CD4-positive, alpha-beta T cell treated with Interleukin-6 for 4 hours (primary cell): ENCODE results near the gene GSG1L2.

ENCODE experiments used
- DNase-seq: peaks from one replicate; pipeline ENCODE4 v3.0.0-alpha.2; 2020; ENCODE audit warnings: mixed read lengths

The GSG1L2 gene

DNA sequence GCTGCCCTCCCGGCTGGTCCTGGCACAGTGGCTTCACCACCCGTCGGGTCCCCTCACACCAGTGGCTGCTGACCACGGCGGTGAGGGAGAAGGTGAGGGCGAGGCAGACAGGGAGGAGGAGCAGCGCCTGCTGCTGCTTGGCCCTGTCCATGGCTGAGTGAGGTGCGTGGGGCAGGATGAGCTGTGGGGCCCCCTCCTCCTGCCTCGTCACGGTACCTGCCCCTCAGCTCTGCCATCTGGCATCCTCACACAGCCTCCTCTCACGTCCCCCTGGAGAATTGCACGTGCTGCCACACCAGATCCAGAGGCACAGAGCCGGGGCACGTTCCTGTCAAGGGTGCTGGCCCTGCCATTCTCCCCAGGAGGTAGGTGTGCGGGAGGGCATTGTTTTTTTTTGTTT, at the start of gene GSG1L2:
Gene GSG1L2 (minus strand): TSS at position 159 of the 400 bp plus-strand sequence. CDS start 8 bp downstream, at position 151.
- DNase-seq: no peak

DNA sequence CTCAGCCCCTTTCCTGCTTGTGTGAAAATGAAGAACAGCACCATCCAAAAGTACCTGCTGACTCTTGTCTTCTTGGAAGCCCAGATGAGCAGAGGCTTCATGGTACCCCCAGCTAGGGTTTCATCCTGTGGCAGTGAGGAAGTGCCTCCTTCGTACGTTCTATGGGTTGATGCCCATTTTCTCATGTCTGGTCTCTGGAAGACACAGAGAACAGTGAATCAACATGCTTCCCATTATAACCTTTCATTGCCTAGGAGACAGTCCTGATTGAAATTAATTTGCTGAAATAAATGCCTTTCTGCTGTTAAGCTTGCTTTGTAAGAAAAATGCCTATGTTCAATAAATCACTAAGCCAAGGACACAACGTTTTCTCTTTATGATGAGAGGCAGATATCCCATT, 46.7 kb upstream of the GSG1L2 start:
- DNase-seq: no peak

GRCh38 chr17:9865586-9865985, 43.7 kb upstream of the GSG1L2 start:
- DNase-seq: no peak

DNA sequence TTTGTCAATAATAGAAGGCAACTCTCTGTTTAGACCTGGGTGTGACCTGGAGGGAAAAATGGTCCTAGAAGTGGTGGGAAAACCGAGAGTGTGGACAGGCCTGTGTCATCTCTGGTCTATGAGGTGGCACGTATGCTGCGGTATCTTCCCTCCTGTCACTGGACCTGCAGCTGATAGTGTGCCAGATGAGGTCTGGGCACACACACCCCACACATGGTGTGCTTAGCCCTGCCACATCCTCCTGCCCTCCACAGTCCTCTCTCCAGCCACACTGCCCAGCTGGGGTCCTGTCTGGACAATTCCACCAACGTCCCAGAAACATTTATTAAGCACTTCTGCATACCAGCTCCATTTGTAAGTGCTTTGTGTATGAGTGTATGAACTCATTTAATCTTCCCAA, 41.1 kb upstream of the GSG1L2 start:
- no peak for DNase-seq

DNA sequence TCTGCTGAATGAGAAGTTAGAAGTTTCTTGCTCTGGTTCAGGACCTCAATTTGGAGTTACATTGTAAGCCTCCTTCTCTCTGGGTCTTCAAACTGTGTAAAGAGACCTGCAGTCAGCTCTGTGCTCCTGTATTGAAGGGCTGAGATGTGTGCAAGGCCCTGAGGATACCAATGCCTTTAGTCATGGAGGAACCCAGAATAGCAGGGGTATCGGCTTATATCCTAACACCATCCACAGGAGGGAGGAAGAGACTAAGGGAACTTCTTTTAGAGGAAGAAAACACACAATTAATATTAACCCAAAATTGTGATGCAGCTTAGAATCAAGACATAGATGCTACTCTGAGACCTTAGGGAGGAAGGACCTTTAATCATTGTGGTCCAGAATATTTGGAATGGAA, 40.3 kb upstream of the GSG1L2 start:
- DNase-seq: no peak

- no peak for DNase-seq
Observed at GRCh38 chr17:9860851-9861250, 39.0 kb upstream of the GSG1L2 start.

GRCh38 chr17:9859781-9860180, 37.9 kb upstream of the GSG1L2 start:
- no peak for DNase-seq

DNA sequence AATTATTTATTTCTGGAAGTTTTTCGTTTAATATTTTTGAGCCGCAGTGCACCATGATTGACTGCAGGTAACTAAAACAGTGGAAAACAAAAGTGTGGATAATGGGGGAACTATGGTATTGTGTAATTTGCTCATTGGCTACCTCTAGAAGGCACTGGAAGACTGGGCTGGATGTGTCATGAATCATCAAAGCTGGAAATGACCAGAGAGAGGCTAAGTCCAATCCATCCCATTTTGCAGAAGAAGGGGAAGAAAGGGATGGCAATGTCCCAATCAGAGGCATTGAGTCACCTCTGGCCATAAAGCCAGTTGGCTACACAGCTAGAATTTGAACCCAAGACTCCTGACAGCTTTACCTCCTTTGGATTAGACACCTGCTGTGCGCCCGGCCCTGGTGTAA, 33.2 kb upstream of the GSG1L2 start:
- DNase-seq: no peak

DNA sequence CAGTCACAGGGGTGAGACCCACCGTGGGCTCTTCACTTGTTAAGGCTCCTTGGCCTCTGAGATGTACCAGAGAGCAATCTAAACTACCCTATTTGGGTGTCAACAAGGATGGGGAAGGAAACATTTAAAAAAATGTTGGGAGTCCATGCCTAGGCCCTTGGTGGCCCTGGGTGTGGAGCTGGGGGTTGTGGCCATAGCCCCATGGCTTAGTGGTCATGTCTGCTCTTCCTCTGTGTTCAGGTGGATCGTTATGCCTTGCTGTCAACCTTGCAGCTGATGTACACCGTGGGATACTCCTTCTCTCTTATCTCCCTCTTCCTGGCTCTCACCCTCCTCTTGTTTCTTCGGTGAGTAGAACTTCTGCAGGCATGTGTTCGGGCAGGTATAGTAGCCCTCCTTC, 32.4 kb upstream of the GSG1L2 start:
- no peak for DNase-seq

DNA sequence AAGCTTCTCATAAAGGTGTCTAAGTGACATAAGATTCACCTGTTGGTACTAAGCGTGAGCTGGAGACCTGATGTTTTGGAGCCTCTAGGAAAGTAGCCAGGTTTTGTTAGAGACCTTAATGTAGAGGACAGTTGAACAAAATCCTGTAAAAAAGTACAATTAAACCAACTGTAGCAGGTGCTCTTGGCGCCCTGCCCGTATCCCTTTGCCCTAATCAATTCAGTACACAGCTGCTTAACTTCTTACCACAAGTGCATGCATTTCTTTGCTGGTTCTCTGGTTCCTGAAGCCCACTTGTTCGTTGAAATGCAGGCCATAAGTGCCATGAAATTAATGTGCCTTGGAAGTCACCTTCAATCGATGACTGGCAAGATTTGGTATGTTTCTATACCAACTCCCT, 28.3 kb upstream of the GSG1L2 start:
- no peak for DNase-seq

DNA sequence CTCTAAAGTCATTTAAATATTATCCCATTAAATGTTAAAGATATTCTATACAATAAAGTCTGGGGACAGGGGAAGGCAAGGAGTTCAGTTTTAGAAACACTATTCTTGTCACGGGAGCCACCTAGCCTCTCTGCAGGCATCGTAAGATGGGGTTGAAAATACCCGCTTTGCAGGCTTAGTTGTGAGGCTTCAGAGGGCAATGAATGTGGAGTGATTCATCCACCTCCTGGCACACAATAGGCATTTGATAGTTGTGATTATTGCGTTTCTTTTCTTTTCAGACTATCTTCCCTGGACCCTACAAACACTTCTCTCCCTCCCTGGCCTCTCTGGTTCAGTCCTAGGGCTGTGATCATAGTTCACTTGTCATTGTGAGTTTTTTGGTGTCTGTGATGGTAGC, 23.4 kb upstream of the GSG1L2 start:
- DNase-seq: no peak

DNA sequence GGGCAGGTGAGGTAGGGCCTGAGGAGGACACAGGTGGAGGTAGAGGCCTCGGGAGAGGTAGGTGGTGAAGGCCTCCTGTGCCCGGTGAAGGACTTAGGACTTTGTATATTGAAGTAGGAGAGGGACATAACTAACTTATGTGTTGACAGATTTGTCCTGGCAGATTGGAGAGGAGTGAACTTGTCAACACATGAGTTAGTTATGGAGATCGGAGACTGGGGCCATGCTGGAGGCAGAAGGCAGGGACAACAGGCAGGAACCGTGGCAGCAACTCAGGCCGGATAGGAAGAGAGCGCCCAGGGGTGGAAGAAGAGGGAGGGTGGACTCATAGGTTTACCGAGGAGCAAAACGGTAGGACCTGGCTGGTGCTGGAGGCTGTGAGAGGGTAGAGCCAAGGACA, 22.3 kb upstream of the GSG1L2 start:
- no peak for DNase-seq

DNA sequence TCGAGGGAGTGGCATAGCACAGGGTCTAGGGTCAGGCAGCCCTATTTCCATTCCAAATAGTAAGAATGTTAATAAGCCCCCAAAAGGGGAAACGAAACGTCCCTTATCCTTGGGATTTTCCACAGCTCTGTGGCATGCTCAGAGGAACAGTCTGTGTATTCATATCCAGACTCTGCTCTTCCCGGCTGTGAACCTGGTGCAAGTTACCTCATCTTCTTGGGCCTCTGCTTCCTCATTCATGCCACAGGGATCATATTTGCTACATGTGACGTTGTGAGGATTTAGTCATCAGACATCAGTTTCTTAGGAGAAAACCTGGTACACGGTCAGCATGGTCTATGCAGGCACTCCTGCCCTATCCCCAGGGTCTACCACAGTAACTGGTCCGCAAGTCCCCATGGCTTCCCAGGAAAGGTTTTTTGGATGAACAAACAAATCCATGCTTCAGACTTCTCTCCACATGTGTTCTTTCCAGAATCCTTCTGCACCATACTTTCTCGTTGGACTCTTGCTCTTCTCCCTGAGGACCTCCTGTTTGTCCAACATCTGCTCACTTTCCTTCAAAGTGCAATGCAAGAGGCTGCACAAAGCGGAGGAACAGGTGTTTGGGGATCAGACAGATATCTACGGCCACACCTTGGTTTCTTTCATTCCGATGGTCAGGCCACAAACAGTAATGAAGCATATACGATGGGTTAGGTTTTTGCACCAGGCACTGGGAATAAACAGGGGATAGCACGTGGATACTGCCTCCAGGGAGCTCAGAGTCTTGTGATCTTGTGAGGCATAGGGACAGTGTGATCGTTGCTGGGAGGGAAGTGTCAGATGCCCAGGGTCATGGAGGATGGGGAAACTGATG, 21.5 kb upstream of the GSG1L2 start:
- DNase-seq: no peak

DNA sequence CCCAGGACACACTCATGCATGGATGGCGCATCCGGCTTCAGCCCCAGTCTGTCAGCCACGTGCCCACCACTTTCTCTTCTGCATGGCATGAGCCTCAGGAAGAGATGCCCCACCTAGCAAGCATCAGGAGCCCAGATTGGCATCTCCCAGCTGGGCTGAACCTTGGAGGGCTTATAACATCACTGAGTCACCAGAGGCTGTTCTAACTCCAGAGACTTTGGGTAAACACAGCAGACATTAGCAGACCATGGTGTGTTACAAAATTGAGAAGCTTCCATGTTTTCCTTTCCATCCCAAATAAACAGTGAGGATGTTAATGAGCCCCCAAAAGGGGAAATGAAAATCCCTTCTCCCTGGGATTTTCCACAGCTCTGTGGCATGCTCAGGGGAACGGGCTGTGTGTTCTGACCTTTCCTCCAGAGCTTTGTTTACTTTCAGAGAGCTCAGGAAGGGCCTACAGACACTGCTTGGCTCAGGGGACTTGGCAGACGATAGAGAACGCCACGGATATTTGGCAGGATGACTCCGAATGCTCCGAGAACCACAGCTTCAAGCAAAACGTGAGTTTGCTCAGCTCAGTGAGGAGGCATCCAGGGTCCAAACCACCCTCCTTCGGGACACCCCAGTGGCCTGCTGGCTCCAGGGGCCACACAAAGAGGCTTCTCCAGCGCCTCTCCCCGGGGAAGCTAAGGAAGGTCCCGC, 20.3 kb upstream of the GSG1L2 start:
- no peak for DNase-seq

DNA sequence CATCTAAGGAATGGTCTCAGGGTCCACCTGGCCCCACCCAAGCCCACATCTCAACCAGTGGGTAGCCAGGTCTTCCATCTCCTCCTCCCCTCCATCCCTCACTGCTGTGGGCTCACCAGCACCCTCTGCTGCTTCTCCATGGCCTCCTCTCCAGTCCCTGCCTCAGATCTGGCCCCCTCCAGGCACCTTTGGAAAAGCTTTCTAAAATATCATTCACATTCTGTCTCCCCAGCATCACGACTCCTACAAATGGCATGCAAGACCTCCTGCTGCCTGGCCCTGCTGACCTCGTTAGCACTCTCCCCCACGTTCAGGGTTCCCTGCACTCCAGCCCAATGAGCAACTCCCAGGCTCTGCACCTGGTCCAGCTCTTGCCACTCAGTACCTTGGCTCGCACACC, 17.6 kb upstream of the GSG1L2 start:
- DNase-seq: no peak

GRCh38 chr17:9837551-9838471, 15.9 kb upstream of the GSG1L2 start:
- DNase-seq: no peak

- no peak for DNase-seq
Observed at GRCh38 chr17:9833922-9834321, 12.0 kb upstream of the GSG1L2 start.

DNA sequence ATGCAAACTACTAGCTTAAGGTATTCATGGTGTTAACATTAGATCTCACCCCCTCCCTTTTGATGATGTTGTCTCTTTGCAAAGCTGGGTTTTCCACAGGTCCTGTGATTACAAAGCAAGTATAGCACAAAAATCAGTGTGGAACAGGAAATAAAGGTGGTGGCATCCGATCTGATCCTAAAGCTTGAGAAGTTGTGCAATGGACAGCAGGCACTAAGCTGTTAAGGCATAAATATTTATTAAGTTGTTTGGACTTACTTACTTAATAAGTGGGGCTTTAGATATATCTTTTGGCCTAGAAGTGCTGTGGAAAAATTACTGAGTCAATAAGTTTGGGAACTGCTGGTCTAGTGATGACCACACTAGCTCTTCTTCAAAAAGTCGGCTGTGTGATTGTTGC, 8.8 kb upstream of the GSG1L2 start:
- DNase-seq: no peak

GRCh38 chr17:9829343-9829742, 7.5 kb upstream of the GSG1L2 start:
- no peak for DNase-seq

DNA sequence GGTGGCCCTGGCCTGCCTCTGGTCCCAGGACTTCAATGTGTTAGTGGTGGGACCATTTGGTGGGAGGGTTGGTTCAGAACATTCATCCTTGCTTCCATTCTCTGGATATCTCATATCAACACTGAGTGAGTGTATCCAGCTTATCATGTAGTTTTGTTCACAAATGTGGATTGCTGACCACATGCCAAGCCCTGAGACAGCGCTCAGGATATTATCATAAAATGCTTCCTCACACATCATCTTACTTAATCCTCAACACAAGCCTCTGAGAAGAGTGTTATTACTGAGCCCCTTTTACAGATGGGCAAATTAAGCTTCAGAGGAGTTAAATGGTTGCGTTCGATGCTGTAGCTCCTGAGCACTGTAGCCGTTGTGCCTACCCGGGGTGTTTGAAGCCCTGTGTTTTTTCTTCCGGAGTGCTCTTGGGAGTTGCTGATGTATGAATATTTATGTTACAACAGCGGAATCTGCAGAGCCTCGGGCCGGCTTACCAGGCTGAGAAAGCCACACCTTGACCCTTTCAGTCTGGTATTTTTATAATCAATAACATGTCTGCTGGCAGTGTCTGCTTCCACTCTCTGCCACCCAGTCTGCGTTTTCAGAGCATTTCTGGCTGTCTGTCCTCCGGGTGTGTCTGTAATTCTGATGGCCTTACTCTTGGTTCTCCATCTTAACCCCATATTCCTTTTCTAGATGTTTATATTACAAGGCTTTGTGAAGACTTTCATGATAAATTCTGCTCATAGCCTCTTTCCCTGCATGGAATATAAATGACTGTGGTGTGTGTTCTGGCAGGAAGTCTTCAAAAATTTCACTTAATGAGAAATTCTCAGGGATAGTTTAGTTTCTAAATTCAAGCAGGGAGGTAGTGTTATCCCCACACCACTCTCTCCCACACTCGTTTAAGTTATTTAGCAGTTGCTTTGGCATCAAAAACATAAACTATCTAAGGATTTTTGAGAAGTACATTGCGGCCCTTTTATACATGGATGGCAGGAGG, 6.7 kb upstream of the GSG1L2 start:
- DNase-seq: no peak

DNA sequence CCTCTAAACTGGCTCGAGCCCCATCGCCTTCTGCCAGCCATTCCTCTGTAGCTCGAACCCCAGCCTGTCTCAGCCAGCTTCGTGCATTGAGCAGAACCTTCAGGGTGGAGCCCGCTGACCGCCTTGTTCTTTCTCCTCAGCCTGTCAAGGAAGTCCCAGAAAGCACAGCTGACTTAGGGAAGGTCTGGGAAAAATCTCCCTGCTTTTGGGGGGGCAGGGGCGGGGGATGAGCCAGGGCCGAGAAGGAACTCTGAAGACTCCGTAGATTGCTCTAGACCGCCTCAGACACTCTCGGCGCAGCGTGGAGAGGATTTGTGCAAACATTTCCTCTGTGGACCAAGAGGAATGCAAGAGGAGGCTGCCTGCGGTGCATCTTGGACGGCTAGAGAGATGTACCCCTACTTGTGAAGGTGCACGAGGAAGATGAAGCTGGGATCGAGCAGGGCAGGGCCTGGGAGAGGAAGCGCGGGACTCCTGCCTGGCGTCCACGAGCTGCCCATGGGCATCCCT, 3.8 kb upstream of the GSG1L2 start, which contains the start of gene GLP2R:
Gene GLP2R (plus strand): TSS at position 284 of the 510 bp plus-strand sequence. CDS start 140 bp downstream, at position 424.
- DNase-seq: no peak
